ENCODE measurements around the gene IL6R. TPM values are rescaled to one million over a fixed set of nuclear protein-coding genes. Genes with fewer than 3 reads are reported as not detected.
A peak's percentile ranks its signal among the peaks of the same experiment; 100 is the strongest.

The IL6R gene
- total RNA-seq, 2 experiments from 2014 or later = 0.16 to 0.53 TPM

GRCh38 chr1:154442006-154442740 is 37.0 kb downstream of the IL6R start:
- no peak overlapping the region for H3K27ac Mint-ChIP-seq
- H3K36me3 Mint-ChIP-seq (ENCODE audit: low read depth) = no peaks in the 10 kb centered on the region
- POLR2A ChIA-PET = no interaction called here
- peaks cover 56% of the 10 kb centered on the region for H3K4me1 Mint-ChIP-seq (ENCODE audit: low read depth)
- H3K27me3 Mint-ChIP-seq (ENCODE audit: low read depth) = peaks cover 30% of the 10 kb centered on the region
- DNase-seq = no peak
- CTCF ChIA-PET = interaction anchor here (0.7 to 1.5 kb wide), 6 partner anchors 8 to 38 kb away, joined by 3 to 4 read pairs (median 4); partner anchors contain the start of gene IL6R
- H3K4me3 Mint-ChIP-seq = no peak overlapping the region
- H3K9me3 Mint-ChIP-seq (ENCODE audit: insufficient read depth) = no peaks in the 10 kb centered on the region
- ATAC-seq = peak; percentile 12

GRCh38 chr1:154443274-154444013 is 38.3 kb downstream of the IL6R start:
- POLR2A ChIA-PET = interaction anchor here (0.6 kb wide), 2 partner anchors 24 to 34 kb away, joined by 3 read pairs; no protein-coding TSS in a partner anchor
- peaks cover 52% of the 10 kb centered on the region for H3K4me1 Mint-ChIP-seq (ENCODE audit: low read depth)

GRCh38 chr1:154445040-154445472 is 39.9 kb downstream of the IL6R start:
- peaks cover 30% of the 10 kb centered on the region for H3K27me3 Mint-ChIP-seq (ENCODE audit: low read depth)
- H3K27ac Mint-ChIP-seq = peak overlapping the region; percentile 25
- ChIA-PET POLR2A (no interaction called here), CTCF (interaction anchor here (1.1 to 1.9 kb wide), 3 partner anchors 9 to 114 kb away, joined by 3 to 8 read pairs (median 5); partner anchors contain the start of gene IL6R)
- H3K36me3 Mint-ChIP-seq (ENCODE audit: low read depth) = no peaks in the 10 kb centered on the region
- H3K9me3 Mint-ChIP-seq (ENCODE audit: insufficient read depth) = no peaks in the 10 kb centered on the region
- ATAC-seq (peak; percentile 75), DNase-seq (peak; percentile 56)
- peak overlapping the region; percentile 5 for H3K4me3 Mint-ChIP-seq
- H3K4me1 Mint-ChIP-seq (ENCODE audit: low read depth) = peaks cover 41% of the 10 kb centered on the region

More at GRCh38 chr1:154443274-154444013, 38.3 kb downstream of the IL6R start:
- H3K4me3 Mint-ChIP-seq = no peak overlapping the region
- no peaks in the 10 kb centered on the region for H3K36me3 Mint-ChIP-seq (ENCODE audit: low read depth)
- no peak overlapping the region for H3K27ac Mint-ChIP-seq
- CTCF ChIA-PET = interaction anchor here (0.8 to 1.4 kb wide), 5 partner anchors 9 to 103 kb away, joined by 3 to 4 read pairs (median 4); no protein-coding TSS in a partner anchor
- DNase-seq = no peak
- H3K9me3 Mint-ChIP-seq (ENCODE audit: insufficient read depth) = no peaks in the 10 kb centered on the region
- H3K27me3 Mint-ChIP-seq (ENCODE audit: low read depth) = peaks cover 34% of the 10 kb centered on the region
- no peak for ATAC-seq

GRCh38 chr1:154446292-154446691 is 41.1 kb downstream of the IL6R start:
- H3K27me3 Mint-ChIP-seq (ENCODE audit: low read depth) = peaks cover 29% of the 10 kb centered on the region
- H3K4me3 Mint-ChIP-seq = no peak overlapping the region
- DNase-seq (no peak), ATAC-seq (no peak)
- ChIA-PET POLR2A (no interaction called here), CTCF (no interaction called here)
- peaks cover 32% of the 10 kb centered on the region for H3K4me1 Mint-ChIP-seq (ENCODE audit: low read depth)
- H3K36me3 Mint-ChIP-seq (ENCODE audit: low read depth) = no peaks in the 10 kb centered on the region
- H3K27ac Mint-ChIP-seq = no peak overlapping the region
- H3K9me3 Mint-ChIP-seq (ENCODE audit: insufficient read depth) = no peaks in the 10 kb centered on the region

- Mint-ChIP-seq H3K36me3 (ENCODE audit: low read depth) (no peaks in the 10 kb centered on the region), H3K4me1 (ENCODE audit: low read depth) (peaks cover 28% of the 10 kb centered on the region), H3K4me3 (no peak overlapping the region), H3K27ac (no peak overlapping the region), H3K27me3 (ENCODE audit: low read depth) (peaks cover 28% of the 10 kb centered on the region), H3K9me3 (ENCODE audit: insufficient read depth) (no peaks in the 10 kb centered on the region)
- POLR2A ChIA-PET = interaction anchor here (0.6 kb wide), 1 partner anchor 195 kb away, joined by 3 read pairs; no protein-coding TSS in a partner anchor
- DNase-seq = no peak
- CTCF ChIA-PET = no interaction called here
- no peak for ATAC-seq
Observed at GRCh38 chr1:154446789-154447188, 41.6 kb downstream of the IL6R start.

- ATAC-seq (no peak), DNase-seq (no peak)
- H3K27ac Mint-ChIP-seq = no peak overlapping the region
- H3K27me3 Mint-ChIP-seq (ENCODE audit: low read depth) = peaks cover 30% of the 10 kb centered on the region
- no peaks in the 10 kb centered on the region for H3K9me3 Mint-ChIP-seq (ENCODE audit: insufficient read depth)
- H3K4me3 Mint-ChIP-seq = no peak overlapping the region
- H3K4me1 Mint-ChIP-seq (ENCODE audit: low read depth) = peaks cover 27% of the 10 kb centered on the region
- CTCF ChIA-PET = interaction anchor here (2.1 kb wide), 1 partner anchor 31 kb away, joined by 4 read pairs; no protein-coding TSS in a partner anchor
- no peaks in the 10 kb centered on the region for H3K36me3 Mint-ChIP-seq (ENCODE audit: low read depth)
- POLR2A ChIA-PET = no interaction called here
Observed at GRCh38 chr1:154448331-154448811, 43.2 kb downstream of the IL6R start.

- H3K27ac Mint-ChIP-seq = no peak overlapping the region
- ATAC-seq (no peak), DNase-seq (no peak)
- ChIA-PET CTCF (interaction anchor here (0.6 to 2.4 kb wide), 4 partner anchors 8 to 52 kb away, joined by 3 to 8 read pairs (median 4); no protein-coding TSS in a partner anchor), POLR2A (no interaction called here)
- peaks cover 16% of the 10 kb centered on the region for H3K4me1 Mint-ChIP-seq (ENCODE audit: low read depth)
- H3K4me3 Mint-ChIP-seq = no peak overlapping the region
- H3K9me3 Mint-ChIP-seq (ENCODE audit: insufficient read depth) = no peaks in the 10 kb centered on the region
- no peaks in the 10 kb centered on the region for H3K36me3 Mint-ChIP-seq (ENCODE audit: low read depth)
- H3K27me3 Mint-ChIP-seq (ENCODE audit: low read depth) = peaks cover 31% of the 10 kb centered on the region
Observed at GRCh38 chr1:154453161-154453560, 48.0 kb downstream of the IL6R start.

GRCh38 chr1:154453574-154454352 is 48.6 kb downstream of the IL6R start:
- ATAC-seq = peak; percentile 30
- Mint-ChIP-seq H3K36me3 (ENCODE audit: low read depth) (no peaks in the 10 kb centered on the region), H3K9me3 (ENCODE audit: insufficient read depth) (no peaks in the 10 kb centered on the region), H3K27me3 (ENCODE audit: low read depth) (peaks cover 29% of the 10 kb centered on the region), H3K27ac (no peak overlapping the region), H3K4me3 (no peak overlapping the region), H3K4me1 (ENCODE audit: low read depth) (peaks cover 16% of the 10 kb centered on the region)
- ChIA-PET CTCF (interaction anchor here (1.0 to 2.4 kb wide), 4 partner anchors 9 to 93 kb away, joined by 3 to 8 read pairs (median 4); no protein-coding TSS in a partner anchor), POLR2A (interaction anchor here (0.6 kb wide), 1 partner anchor 44 kb away, joined by 3 read pairs; no protein-coding TSS in a partner anchor)
- no peak for DNase-seq

- ChIA-PET POLR2A (interaction anchor here (0.6 kb wide), 1 partner anchor 45 kb away, joined by 3 read pairs; no protein-coding TSS in a partner anchor), CTCF (interaction anchor here (1.2 to 2.4 kb wide), 3 partner anchors 8 to 92 kb away, joined by 3 to 8 read pairs (median 4); no protein-coding TSS in a partner anchor)
- no peaks in the 10 kb centered on the region for H3K9me3 Mint-ChIP-seq (ENCODE audit: insufficient read depth)
- H3K27ac Mint-ChIP-seq = no peak overlapping the region
- H3K4me3 Mint-ChIP-seq = no peak overlapping the region
- ATAC-seq (no peak), DNase-seq (no peak)
- peaks cover 29% of the 10 kb centered on the region for H3K27me3 Mint-ChIP-seq (ENCODE audit: low read depth)
- H3K36me3 Mint-ChIP-seq (ENCODE audit: low read depth) = no peaks in the 10 kb centered on the region
- H3K4me1 Mint-ChIP-seq (ENCODE audit: low read depth) = peaks cover 16% of the 10 kb centered on the region
Observed at GRCh38 chr1:154454386-154455120, 49.4 kb downstream of the IL6R start.

- CTCF ChIA-PET = no interaction called here
- Mint-ChIP-seq H3K4me3 (no peak overlapping the region), H3K36me3 (ENCODE audit: low read depth) (no peaks in the 10 kb centered on the region), H3K9me3 (ENCODE audit: insufficient read depth) (no peaks in the 10 kb centered on the region), H3K27me3 (ENCODE audit: low read depth) (peaks cover 24% of the 10 kb centered on the region), H3K4me1 (ENCODE audit: low read depth) (peaks cover 16% of the 10 kb centered on the region), H3K27ac (no peak overlapping the region)
- POLR2A ChIA-PET = no interaction called here
- ATAC-seq (no peak), DNase-seq (no peak)
Observed at GRCh38 chr1:154456631-154457030, 51.5 kb downstream of the IL6R start.

Measured in activated CD8-positive, alpha-beta T cell treated with anti-CD3 and anti-CD28 coated beads, Interleukin-2, amount 10 ng/mL, durations not matched to agents 7 days and 5 days (primary cell).